HL-60 (cell line): Measurements from ENCODE around the gene KRT85.

Experiments
- DNase-seq, 2 experiments: peaks; one replicate each; pipeline ENCODE4 v3.0.0-alpha.2; 2010 to 2020; ENCODE audit warnings: low read depth in 1 of 2, low spot score in 1 of 2
- H3K27ac ChIP-seq: fragments of 250-450 bp; sonication (Bioruptor Pico); replicated peaks from 2 replicates; pipeline ENCODE4 v1.5.1; 2020; ENCODE audit warnings: mild to moderate bottlenecking, moderate library complexity
- H3K27me3 ChIP-seq: fragments of 250-450 bp; sonication (Bioruptor Pico); 2 replicates; pipeline ENCODE4 v1.5.1; 2021; ENCODE audit warnings: mild to moderate bottlenecking, moderate library complexity; ENCODE audit not compliant: insufficient read depth, poor library complexity, severe bottlenecking
- H3K4me3 ChIP-seq: replicated peaks from 2 replicates; pipeline ENCODE4 v1.5.1; 2011; ENCODE audit warnings: mild to moderate bottlenecking, control low read depth, low read length; ENCODE audit not compliant: insufficient read depth
- GABPA ChIP-seq: IDR thresholded peaks from 2 replicates; pipeline ENCODE4 v1.6.1; 2012; ENCODE audit warnings: low read depth
- POLR2AphosphoS5 ChIP-seq: IDR thresholded peaks from 2 replicates; pipeline ENCODE4 v1.6.1; 2012; ENCODE audit warnings: low read depth
- REST ChIP-seq: IDR thresholded peaks from 2 replicates; pipeline ENCODE4 v1.6.1; 2012; ENCODE audit warnings: low read depth; ENCODE audit not compliant: insufficient replicate concordance
- SPI1 ChIP-seq: IDR thresholded peaks from 2 replicates; pipeline ENCODE4 v1.6.1; 2012; ENCODE audit warnings: low read depth, mild to moderate bottlenecking, borderline replicate concordance
- TF ChIP-seq, protein P1 (sequence below): IDR thresholded peaks from one replicate; pipeline ENCODE4 v1.5.1; 2011; ENCODE audit warnings: low read length, control low read depth, inconsistent platforms; ENCODE audit not compliant: insufficient read depth

KRT85 gene

DNA sequence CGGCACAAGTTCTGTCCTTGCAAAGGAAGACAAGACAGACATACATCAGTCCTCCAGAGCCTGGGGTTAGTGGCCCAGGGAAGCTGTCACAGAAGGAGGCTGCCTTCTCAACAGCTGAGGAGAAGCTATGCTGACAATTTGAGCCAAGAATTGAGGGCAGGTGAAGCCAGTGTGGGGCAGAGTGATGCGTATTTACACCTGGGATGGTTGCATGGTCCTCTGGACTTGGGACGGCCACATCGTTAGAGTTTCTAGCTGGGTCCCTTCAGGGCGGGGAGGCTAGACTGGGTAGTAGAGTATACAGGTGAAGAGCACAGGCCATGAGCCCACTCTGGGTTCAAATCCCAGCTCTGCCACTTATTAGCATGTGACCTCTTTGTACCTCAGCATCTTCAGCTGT lies 16.5 kb downstream of the KRT85 start:
- no peak overlapping the region for H3K27ac ChIP-seq
- TF ChIP-seq GABPA (no peak), REST (no peak)
- TF ChIP-seq, protein P1, sequence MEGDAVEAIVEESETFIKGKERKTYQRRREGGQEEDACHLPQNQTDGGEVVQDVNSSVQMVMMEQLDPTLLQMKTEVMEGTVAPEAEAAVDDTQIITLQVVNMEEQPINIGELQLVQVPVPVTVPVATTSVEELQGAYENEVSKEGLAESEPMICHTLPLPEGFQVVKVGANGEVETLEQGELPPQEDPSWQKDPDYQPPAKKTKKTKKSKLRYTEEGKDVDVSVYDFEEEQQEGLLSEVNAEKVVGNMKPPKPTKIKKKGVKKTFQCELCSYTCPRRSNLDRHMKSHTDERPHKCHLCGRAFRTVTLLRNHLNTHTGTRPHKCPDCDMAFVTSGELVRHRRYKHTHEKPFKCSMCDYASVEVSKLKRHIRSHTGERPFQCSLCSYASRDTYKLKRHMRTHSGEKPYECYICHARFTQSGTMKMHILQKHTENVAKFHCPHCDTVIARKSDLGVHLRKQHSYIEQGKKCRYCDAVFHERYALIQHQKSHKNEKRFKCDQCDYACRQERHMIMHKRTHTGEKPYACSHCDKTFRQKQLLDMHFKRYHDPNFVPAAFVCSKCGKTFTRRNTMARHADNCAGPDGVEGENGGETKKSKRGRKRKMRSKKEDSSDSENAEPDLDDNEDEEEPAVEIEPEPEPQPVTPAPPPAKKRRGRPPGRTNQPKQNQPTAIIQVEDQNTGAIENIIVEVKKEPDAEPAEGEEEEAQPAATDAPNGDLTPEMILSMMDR = no peak
- H3K4me3 ChIP-seq = no peak overlapping the region
- no peak for DNase-seq
- no peaks in the 10 kb centered on the region for H3K27me3 ChIP-seq

GRCh38 chr12:52350021-52350620 lies 17.2 kb downstream of the KRT85 start:
- Histone ChIP-seq H3K4me3 (no peak overlapping the region), H3K27ac (no peak overlapping the region), H3K27me3 (no peaks in the 10 kb centered on the region)
- DNase-seq = no peak
- no peak for TF ChIP-seq POLR2AphosphoS5
- TF ChIP-seq REST = no peak
- no peak for TF ChIP-seq GABPA
- TF ChIP-seq, protein P1 = no peak

DNA sequence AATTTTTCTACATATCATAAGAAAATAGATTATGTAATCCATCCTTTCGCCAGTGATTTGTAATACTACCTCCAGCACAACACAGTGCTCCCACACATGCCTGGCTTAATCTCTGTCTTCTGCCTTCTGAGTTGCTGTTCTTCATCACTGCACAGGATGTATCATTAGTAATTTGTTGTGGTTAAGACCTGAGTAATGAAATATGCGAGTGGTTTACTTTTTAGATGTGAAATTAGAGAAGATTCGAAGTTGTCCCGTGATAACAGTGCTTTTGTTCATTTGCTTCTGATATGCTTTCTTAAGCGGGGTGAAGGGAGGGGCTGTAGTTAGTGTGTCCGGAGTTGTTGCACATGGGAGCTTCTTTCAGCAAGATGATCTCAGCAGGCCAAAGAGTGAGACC lies 18.1 kb downstream of the KRT85 start:
- Histone ChIP-seq H3K27ac (no peak overlapping the region), H3K27me3 (no peaks in the 10 kb centered on the region), H3K4me3 (no peak overlapping the region)
- no peak for DNase-seq
- TF ChIP-seq POLR2AphosphoS5 (no peak), SPI1 (no peak), REST (no peak), GABPA (no peak)
- TF ChIP-seq, protein P1 = no peak
